HepG2 (cell line): Measurements from ENCODE around the gene SATB1.

Experiments used
- ASH2L ChIP-seq: fragments of 300-600, 200-600 bp; sonication (generic); IDR thresholded peaks from 2 replicates; pipeline ENCODE4 v1.7.0; 2017; ENCODE audit warnings: low read depth, mild to moderate bottlenecking, moderate library complexity, mixed read lengths, low read length; ENCODE audit not compliant: insufficient read length
- ESRRA ChIP-seq: sonication (generic); formaldehyde crosslinking; IDR thresholded peaks from 2 replicates; pipeline ENCODE4 v1.5.1; 2020; ENCODE audit warnings: mild to moderate bottlenecking, low read depth, missing genetic modification reagents
- HNRNPLL ChIP-seq: fragments of 200-400 bp; formaldehyde crosslinking; IDR thresholded peaks from 2 replicates; pipeline ENCODE4 v1.6.1; 2017; ENCODE audit warnings: mild to moderate bottlenecking, low read depth, low read length; ENCODE audit not compliant: poor library complexity, severe bottlenecking
- MEIS1 ChIP-seq: sonication (generic); formaldehyde crosslinking; IDR thresholded peaks from 2 replicates; pipeline ENCODE4 v1.9.0; 2021; ENCODE audit warnings: mild to moderate bottlenecking, missing genetic modification reagents, moderate library complexity, borderline replicate concordance
- RELA ChIP-seq: sonication (generic); formaldehyde crosslinking; IDR thresholded peaks from 2 replicates; pipeline ENCODE4 v1.4.0; 2020; ENCODE audit warnings: missing genetic modification reagents
- SP1 ChIP-seq, 2 experiments: fragments of 450-650 bp in 1 of 2; sonication (generic) in 1 of 2; formaldehyde crosslinking in 1 of 2; IDR thresholded peaks; 2 replicates each; pipeline versions ENCODE4 v1.4.0 to v1.6.1; 2016 to 2020; ENCODE audit warnings: missing genetic modification reagents in 1 of 2
- TF ChIP-seq, protein P1 (sequence below): sonication (generic); formaldehyde crosslinking; IDR thresholded peaks from 2 replicates; pipeline ENCODE4 v1.4.0; 2020; ENCODE audit warnings: missing genetic modification reagents
- TF ChIP-seq, protein P2 (sequence below): sonication (generic); formaldehyde crosslinking; IDR thresholded peaks from 2 replicates; pipeline ENCODE4 v1.4.0; 2020; ENCODE audit warnings: low read depth, mild to moderate bottlenecking, missing genetic modification reagents

GRCh38 chr3:18410205-18410604 is 14.9 kb downstream of the SATB1 start:
- no peak for TF ChIP-seq MEIS1 (CRISPR knock-in tag)
- TF ChIP-seq, protein P1, sequence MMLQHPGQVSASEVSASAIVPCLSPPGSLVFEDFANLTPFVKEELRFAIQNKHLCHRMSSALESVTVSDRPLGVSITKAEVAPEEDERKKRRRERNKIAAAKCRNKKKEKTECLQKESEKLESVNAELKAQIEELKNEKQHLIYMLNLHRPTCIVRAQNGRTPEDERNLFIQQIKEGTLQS (CRISPR knock-in tag): no peak
- TF ChIP-seq RELA (CRISPR knock-in tag): no peak
- TF ChIP-seq SP1 (IDR thresholded peaks at IDR 0.05): no peak
- no peak for TF ChIP-seq SP1 (CRISPR knock-in tag; IDR thresholded peaks at IDR 0.05)
- TF ChIP-seq HNRNPLL: no peak
- TF ChIP-seq ASH2L: no peak
- TF ChIP-seq, protein P2, sequence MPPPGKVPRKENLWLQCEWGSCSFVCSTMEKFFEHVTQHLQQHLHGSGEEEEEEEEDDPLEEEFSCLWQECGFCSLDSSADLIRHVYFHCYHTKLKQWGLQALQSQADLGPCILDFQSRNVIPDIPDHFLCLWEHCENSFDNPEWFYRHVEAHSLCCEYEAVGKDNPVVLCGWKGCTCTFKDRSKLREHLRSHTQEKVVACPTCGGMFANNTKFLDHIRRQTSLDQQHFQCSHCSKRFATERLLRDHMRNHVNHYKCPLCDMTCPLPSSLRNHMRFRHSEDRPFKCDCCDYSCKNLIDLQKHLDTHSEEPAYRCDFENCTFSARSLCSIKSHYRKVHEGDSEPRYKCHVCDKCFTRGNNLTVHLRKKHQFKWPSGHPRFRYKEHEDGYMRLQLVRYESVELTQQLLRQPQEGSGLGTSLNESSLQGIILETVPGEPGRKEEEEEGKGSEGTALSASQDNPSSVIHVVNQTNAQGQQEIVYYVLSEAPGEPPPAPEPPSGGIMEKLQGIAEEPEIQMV: no peak
- no peak for TF ChIP-seq ESRRA (CRISPR knock-in tag)
